ENCODE results near the gene PDXP. TPM values are rescaled to one million over a fixed set of nuclear protein-coding genes. Genes with fewer than 3 reads are reported as not detected.

PDXP gene
- total and polyA plus RNA-seq, 2 donors (not counting 3 experiments of a cell fraction or from before 2014, with no cell fraction given): 18.0 to 20.0 TPM

GRCh38 chr22:37628830-37629229, 29.7 kb upstream of the PDXP start:
- Histone ChIP-seq H3K36me3 (ENCODE audit: control insufficient read depth in 2 of 2, extremely low read depth in 1 of 2, insufficient read depth in 2 of 2, low read length in 2 of 2) (peaks cover 0 to 5% of the 10 kb centered on the region in 2 experiments), H3K9ac (replicated peaks; ENCODE audit: extremely low read depth, insufficient read depth, low read length) (no peak overlapping the region), H3K9me3 (replicated peaks; ENCODE audit: control insufficient read depth, insufficient read depth, low read length) (no peaks in the 10 kb centered on the region), H3K4me1 (ENCODE audit: control insufficient read depth, extremely low read depth, insufficient read depth, low read length) (peaks cover 16% of the 10 kb centered on the region), H2AFZ (ENCODE audit: low read depth, low read length) (no peak overlapping the region), H3K9me1 (replicated peaks; ENCODE audit: control insufficient read depth, extremely low read depth, insufficient read depth, low read length) (no peaks in the 10 kb centered on the region), H3K4me3 (replicated peaks in 1 of 3; ENCODE audit: insufficient read depth in 1 of 3, low read depth in 1 of 3, low read length in 3 of 3) (no peak overlapping the region), H4K20me1 (replicated peaks; ENCODE audit: control insufficient read depth, extremely low read depth, insufficient read depth, low read length) (no peaks in the 10 kb centered on the region), H3K4me2 (ENCODE audit: insufficient read depth, low read length) (no peak overlapping the region), H3K27me3 (ENCODE audit: control insufficient read depth in 2 of 2, insufficient read depth in 2 of 2, low read length in 2 of 2) (no peaks in the 10 kb centered on the region), H3K27ac (ENCODE audit: insufficient read depth, low read depth, low read length) (no peak overlapping the region), H3K79me2 (ENCODE audit: control insufficient read depth, insufficient read depth, low read length) (no peaks in the 10 kb centered on the region)
- FAIRE-seq: no peak
- CTCF ChIA-PET: interaction anchor here (0.6 to 1.2 kb wide), 2 partner anchors 14 to 21 kb away, joined by 3 to 5 read pairs; no protein-coding TSS in a partner anchor
- no peak for DNase-seq (ENCODE audit: low read depth, low spot score)
- POLR2A ChIA-PET: interaction anchor here (0.6 kb wide), 1 partner anchor 26 kb away, joined by 3 read pairs; no protein-coding TSS in a partner anchor
- dilution Hi-C loops (cut with MboI; ENCODE audit: extremely low pct_ligation_motif_present, low sequenced_read_pairs) (no loop called here), intact Hi-C loops (cut with micrococcal nuclease) (no loop called here)
- TF ChIP-seq JUN (IDR thresholded peaks at IDR 0.05; ENCODE audit: borderline replicate concordance, insufficient read depth, insufficient read length, low read depth) (no peak), EZH2 (IDR thresholded peaks at IDR 0.05; ENCODE audit: borderline replicate concordance, low read depth, low read length, severe bottlenecking) (no peak), MYC (IDR thresholded peaks at IDR 0.05; ENCODE audit: low read depth, low read length) (no peak), GATA2 (IDR thresholded peaks at IDR 0.05; ENCODE audit: insufficient read depth, insufficient read length, low read depth, low read length) (no peak), POLR2AphosphoS5 (IDR thresholded peaks at IDR 0.05; ENCODE audit: insufficient read depth, low read depth, low read length) (no peak), FOS (IDR thresholded peaks at IDR 0.05; ENCODE audit: borderline replicate concordance, insufficient read depth, low read length) (no peak), POLR2A (IDR thresholded peaks at IDR 0.05; ENCODE audit: low read depth, low read length) (no peak), MAX (IDR thresholded peaks at IDR 0.05; ENCODE audit: insufficient read depth, insufficient read length) (no peak)
- TF ChIP-seq, protein P1, sequence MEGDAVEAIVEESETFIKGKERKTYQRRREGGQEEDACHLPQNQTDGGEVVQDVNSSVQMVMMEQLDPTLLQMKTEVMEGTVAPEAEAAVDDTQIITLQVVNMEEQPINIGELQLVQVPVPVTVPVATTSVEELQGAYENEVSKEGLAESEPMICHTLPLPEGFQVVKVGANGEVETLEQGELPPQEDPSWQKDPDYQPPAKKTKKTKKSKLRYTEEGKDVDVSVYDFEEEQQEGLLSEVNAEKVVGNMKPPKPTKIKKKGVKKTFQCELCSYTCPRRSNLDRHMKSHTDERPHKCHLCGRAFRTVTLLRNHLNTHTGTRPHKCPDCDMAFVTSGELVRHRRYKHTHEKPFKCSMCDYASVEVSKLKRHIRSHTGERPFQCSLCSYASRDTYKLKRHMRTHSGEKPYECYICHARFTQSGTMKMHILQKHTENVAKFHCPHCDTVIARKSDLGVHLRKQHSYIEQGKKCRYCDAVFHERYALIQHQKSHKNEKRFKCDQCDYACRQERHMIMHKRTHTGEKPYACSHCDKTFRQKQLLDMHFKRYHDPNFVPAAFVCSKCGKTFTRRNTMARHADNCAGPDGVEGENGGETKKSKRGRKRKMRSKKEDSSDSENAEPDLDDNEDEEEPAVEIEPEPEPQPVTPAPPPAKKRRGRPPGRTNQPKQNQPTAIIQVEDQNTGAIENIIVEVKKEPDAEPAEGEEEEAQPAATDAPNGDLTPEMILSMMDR (IDR thresholded peaks at IDR 0.05; ENCODE audit: extremely low read depth in 1 of 2, insufficient read depth in 1 of 2, low read depth in 1 of 2, low read length in 2 of 2): no peak
- BruUV-seq (replicated peaks): no TSS peak

Data from endothelial cell of umbilical vein (primary cell).